NOMO-1 (cell line): ENCODE measurements around the gene TMEM272.

Experiments
- DNase-seq, 2 experiments: peaks; one replicate each; lab custom pipeline; 2025; ENCODE audit not compliant: unreplicated experiment in 2 of 2; lab: John Stamatoyannopoulos, UW

The TMEM272 gene

DNA sequence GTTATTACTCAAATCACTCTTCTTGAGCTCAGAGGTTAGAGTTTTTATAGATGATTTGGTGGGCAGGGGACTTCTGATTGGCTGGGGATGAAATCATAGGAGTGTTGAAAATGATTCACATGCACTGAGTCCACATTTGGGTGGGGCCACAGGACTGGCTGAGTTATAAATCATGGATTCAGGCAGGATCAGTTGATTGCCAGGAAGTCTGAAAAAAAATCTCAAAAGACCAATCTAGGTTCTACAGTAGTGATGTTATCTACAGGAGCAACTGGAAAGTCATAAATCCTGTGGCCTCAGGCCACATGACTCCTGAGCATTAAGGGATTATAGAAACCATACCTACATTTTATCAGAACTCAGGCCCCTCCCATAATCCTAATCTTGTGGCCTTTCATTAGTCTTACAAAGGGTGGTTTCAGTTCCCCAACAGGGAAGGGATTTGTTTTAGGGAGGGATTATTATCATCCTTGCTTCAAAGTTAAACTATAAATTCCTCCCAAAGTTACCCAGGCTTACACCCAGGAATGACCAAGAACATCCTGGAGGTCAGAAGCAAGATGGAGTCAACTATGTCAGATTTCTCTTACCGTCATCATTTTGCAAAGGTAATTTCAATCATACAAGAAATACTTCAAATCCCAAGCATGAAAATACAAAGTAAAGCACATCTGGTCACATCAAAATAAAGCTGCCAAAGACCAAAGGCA is 11.2 kb upstream of the TMEM272 start:
- DNase-seq: no peak

DNA sequence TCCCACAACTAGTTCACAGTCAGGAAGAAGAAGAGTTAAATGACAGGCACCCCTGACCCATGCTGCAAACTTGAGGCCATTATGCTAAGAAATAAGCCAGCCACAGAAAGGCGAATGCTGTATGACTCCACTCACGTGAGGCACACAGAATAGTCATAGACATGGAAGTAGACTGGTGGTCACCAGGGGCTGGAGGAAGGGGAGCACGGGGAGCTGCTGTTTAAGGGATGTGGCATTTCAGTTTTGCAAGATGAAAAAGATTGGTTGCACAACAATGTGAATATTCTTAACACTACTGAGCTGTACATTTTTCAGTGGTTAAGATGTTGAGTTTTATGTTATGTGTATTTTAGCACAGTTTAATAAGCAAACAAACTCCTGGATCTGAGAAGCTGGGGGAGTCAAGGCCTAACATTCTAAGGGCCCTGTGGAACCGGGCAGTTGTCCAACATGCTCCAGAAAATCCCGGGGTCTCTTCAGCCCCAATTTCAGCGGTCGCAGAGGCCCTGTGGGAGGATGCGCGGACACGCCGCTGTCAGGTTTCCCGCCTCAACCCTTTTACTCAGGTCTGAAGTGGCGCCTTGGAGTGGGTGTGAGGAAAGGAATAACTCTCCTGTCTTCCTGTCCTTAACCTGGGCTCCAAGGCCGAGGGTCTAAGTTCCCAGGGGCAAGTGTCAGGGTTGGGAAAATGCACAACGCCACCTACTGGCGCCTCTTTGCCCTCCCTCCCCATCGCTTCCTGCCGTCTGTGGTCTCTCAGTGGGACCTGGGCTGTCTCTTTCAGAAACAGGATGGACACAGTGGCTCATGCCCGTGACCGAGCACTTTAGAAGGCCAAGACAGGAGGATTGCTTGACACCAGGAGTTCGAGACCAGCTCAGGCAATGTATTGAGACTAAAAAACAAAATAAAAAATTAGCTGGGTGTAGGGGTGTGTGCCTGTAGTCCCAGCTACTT is 4.4 kb upstream of the TMEM272 start:
- DNase-seq: peak in 1 of 2 experiments; percentile 25

DNA sequence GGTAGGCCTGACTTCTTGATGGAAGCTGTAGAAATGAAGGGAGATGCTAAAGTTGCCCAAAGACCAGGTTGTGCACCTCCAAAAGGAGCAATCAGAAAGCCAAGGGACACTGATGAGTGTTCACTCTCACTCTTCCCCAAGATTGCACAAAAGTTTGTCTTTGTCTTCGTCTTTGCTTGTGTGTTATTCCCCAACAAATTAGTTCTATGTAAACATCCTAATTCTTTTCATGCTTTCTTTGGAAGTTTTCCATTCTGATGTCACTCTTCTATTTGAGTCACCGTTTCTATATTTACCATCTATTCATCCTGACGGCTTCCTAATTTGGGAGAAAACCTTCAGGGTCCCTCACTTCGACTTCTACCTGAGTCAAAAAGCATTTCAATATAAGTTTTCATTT is 3.7 kb upstream of the TMEM272 start:
- DNase-seq: no peak

DNA sequence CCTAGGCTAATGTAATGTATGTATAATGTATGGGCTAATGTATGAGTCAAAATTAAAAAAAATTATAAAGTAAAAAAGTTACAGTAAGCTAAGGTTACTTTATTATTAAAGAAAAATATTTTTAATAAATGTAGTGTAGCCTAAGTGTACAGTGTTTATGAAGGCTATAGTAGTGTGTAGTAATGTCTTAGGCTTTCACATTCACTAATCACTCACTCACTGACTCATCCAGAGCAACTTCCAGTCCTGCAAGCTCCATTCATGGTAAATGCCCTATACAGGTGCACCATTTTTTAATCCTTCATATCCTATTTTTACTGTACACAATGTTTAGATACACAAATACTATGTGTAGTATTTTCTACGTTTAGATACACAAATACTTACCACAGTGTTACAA is 1.8 kb upstream of the TMEM272 start:
- DNase-seq: no peak

DNA sequence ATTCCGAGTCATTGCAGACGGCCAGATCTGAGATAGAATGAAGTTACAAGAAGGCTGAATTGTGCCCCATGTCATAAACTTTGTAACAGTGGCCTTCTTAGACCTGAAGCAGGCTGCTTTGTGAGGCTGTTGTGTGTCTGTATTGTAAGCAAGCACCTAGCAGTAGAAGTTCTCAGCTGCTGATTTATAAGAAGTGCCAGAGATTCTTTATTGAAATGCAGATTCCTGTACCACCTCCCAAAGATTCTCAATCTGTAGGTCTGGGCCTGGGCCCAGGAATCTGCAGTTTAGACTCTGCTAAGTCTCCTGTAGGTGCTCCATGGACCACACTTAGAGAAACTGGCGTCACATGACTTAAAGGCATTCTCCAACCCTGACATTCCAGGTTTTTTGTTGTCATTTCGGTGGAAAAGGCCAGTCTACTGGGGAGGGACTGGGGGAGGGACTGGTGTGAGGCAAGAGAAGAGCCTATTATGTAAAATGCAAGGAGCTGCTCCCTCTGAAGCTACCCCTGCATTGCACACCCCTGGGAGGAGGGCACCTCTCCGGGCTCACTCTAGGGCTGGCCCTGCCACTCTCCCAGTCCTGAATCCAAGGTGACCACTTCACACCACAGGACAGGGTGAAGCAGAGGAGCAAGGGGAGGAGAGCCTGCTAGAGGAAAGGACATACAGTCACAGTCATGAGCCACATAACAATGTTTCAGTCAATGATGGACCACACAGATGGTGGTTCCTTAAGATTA is 769 bp upstream of the TMEM272 start:
- DNase-seq: no peak

DNA sequence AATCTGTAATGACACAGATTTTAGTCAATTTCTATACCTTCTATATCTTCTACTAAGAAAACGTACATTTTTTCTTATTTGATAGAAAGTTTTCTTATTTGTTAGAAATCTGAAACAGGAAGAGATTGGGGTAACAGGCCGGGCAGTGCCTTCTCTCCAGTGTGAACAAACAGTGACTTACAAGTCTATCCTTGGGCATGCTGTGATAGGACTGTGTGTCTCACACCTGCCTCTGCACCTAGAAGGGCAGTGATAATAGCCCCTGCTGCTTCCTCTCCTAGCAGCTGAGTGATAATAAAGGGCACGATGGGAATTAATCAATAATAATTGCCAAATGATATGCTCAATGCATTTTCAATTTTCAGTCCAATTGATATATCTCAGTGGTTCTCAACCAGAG is 1.4 kb downstream of the TMEM272 start:
- DNase-seq: no peak

DNA sequence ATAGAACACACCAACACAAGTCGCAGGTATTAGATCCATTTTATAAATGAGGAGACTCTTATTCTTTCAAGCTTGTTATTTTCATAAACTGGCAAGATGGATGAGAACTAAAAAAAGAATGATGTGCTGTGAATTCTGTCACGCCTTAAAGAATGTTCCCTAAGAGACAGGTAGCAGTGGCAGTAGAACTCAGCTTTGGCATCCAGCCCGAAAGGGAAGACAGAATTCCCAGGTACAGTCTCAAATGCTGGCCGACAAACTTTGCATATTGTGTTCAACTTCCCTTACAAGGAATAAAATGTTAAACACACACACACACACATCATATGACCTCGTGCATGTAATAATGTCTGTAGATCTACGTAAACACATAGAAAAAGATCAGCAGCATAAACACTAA is 3.2 kb downstream of the TMEM272 start:
- DNase-seq: no peak

DNA sequence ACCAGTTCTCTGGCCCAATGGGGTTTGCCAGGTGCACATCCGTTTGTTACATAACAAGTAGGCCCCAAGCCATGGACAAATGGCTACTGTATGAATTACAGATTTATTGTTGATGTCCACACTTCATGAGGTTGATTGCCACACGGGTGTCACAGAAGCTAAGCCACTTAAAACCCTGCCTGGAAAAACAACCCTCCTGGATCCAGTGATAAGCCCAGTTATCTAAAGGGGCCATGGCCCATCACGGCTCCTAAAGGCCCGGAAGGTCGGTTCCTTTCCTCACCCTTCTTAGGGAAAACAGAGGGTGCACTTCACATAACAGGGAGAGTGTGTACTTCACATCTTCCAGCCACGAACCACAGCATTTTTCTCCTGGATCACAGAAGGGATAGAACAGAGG is 4.1 kb downstream of the TMEM272 start:
- no peak for DNase-seq

DNA sequence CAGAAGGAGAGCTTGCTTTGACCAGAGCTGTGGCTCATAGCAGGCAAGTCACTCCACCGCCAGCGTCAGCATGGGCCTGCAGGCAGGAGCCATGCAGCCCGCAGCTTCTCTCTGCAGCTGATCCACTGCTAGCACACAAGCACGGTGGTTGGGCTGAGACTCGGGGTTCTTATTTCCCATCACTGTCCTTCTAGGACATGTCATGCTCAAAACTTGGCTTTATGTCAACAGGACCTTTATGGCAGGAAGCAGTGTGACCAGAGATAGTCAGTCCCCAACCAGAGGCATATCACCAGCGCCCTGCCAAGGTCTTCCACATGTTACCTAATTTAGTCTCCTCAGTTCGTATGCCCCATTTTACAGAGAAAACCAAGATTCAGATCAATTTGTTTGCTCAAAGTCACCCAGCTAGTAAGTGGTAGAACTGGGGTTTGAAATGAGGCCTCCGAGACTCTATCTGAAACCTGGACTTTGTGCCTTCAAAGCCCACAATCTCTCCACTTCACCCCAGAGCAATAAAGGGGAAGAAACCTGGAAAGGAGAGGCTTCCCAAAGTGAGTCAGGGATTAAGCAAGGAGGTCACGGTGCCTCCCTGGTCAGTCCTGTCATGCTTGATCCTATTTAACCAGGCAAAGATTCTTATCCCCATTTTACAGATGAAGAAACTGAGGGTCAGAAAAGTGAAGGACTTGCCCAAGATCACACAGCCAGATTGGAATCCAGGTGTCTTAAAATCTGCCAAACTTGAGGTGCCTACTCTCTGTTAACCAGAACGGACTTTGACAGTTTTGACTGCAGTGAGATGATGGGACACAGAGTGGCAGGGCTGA is 5.1 kb downstream of the TMEM272 start:
- DNase-seq: no peak

DNA sequence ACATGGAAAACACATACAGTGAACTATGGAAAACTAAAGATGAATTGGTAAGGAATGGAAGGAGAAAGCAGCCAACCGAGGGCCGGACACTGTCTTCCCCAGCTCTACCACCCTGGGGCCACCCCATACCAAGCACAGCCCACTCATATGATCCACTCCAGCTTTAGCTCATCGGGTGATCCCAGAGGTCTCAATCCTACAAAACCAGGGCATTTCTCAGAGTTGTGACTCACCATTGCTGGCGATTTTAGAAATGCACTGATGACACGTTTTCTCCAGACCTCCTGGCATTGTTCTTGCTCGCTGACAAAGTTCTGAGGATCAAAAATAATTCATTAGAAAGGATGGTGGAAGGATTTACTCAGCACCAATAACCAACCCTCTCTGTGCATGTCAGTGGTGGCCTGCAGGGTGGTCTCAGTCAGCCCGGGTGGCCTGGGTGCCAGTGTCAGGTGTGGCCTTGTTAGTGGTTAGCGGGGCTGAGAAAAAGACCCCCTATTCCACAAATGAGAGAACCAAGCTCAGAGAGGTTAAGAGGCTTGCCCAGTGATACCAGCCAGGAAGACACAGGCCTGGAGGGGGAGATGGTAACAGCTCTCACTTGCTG is 6.6 kb downstream of the TMEM272 start:
- no peak for DNase-seq

DNA sequence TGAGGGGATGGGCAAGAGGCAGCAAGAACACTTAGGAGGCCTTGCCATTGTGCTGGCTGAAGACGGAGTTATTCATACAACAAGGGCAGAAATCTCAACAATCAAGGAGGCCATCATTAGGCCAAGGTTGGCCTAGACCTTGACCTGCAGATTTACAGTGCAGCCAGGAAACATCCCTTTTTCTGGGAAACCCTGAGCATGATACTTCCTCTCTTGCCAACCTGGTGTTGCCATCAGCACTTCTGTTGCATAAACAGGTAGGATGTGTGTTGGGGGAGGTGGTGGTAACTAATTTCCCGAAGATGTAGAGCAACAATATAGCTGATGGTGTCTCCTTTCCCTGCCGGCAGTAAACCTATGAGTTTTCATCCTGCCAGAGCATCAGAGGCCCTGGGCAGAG is 8.0 kb downstream of the TMEM272 start:
- no peak for DNase-seq

DNA sequence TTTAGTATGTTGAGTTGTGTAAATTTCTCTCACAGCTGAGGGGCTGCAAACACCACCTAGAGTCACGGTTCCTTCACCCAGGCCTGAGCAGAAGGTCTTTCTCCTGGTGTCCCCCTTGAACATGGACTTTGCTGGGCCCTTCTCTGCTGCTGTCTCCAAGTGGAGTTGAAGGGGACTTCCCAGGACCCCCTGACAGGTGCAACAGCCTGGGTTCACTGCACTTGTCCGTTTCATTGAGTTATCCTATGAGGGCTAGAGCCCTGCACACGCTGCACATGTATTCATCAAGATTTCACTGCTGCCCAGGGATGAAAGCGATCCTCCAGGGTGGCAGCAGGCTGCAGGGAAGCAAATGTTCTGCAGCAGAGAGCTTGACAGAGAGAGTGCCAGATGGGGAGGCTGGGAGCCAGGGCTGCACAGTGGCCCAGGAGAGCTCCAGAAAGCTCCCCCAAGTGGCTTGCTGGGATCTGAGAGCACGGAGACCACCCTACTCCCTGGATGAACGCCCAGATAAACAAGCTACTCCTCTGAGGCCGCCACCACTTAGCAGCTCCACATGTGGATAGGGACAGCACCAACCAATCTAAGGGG is 10.3 kb downstream of the TMEM272 start:
- DNase-seq: no peak

DNA sequence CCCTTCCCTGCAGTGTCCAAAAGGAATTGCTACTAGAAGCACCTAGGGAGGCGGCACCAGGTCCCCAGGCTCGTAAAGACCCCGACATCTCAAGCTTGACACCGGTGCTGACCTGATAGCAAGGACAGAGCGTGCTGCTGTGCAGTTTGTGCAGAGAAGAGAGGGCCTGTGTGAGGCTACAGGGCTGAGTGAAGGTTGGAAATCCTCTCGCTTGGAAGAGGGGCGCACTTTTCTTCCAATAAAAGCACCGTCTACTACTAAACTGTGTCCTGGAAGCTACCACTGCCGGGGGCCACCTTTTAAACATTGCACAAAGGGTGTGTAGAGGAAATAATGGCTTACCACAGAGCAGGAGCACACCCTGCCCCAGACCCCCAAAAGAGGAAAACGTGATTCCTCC is 11.0 kb downstream of the TMEM272 start:
- DNase-seq: no peak

DNA sequence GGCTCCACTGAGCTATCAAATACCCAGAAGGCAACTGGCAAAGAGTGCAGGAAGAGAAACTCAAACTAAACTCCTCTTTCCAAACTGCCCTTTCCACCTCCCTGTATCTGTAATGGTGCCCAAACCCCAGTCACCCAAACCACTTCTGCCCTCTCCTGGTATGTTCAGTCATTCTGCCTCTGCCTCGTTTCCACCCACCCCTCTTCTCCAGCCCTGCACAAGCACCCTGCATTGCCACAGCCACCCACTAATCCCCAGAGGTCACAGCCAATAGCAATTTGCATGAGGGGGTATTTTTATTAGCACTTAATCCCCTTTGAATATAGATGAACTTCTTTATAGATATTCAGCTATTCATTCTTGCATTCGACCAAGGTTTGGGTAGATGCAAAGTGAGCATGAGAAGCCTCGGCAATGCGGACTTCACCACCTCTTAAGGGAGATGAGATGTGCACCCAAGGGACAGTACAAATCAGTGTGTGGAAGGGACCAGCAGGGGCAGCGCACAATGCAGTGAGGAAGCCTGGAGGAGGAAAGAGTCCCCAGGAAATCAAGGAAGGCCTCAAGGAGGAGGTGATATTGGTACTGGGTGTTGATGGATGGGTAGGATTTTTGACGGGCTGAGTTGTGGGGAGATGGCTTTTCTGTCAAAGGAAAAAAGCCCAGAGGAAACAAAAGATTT is 12.4 kb downstream of the TMEM272 start:
- DNase-seq: peak; percentile 84 to 89

DNA sequence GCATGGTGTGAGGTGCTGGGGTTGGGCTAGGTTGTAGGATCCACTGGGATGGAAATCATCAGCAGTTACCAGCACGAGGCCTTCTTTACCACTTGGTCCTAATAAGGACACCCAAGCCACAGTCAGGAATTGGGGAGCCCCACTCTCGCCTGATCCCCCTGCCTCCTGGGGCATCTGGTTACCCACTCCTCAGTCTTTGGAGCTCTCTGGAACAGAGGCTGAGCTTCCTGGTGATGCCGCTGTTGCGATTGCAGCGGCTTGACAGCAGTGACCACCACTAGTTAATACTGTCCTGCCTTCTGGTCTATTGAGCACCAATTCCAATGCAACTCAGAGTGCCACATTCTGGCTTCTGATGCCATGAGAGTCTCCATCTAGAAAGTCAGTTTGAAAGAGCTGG is 13.5 kb downstream of the TMEM272 start:
- DNase-seq: no peak

DNA sequence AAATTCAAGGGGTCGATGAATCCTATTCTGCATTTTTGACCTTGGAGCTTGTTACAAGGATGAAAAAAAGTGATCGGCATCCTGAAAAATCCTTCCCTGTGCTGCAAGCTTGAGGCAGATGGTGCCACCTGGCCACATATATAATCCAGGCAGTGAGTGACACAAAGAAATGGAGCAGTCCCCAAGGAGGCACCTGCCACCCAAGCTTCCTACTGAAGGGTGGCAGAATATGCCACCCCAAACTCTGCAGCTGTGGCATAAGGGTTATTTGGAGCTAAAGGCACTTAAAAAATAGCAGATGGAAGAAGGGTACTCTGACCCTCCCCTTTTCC is 15.4 kb downstream of the TMEM272 start:
- DNase-seq: no peak

DNA sequence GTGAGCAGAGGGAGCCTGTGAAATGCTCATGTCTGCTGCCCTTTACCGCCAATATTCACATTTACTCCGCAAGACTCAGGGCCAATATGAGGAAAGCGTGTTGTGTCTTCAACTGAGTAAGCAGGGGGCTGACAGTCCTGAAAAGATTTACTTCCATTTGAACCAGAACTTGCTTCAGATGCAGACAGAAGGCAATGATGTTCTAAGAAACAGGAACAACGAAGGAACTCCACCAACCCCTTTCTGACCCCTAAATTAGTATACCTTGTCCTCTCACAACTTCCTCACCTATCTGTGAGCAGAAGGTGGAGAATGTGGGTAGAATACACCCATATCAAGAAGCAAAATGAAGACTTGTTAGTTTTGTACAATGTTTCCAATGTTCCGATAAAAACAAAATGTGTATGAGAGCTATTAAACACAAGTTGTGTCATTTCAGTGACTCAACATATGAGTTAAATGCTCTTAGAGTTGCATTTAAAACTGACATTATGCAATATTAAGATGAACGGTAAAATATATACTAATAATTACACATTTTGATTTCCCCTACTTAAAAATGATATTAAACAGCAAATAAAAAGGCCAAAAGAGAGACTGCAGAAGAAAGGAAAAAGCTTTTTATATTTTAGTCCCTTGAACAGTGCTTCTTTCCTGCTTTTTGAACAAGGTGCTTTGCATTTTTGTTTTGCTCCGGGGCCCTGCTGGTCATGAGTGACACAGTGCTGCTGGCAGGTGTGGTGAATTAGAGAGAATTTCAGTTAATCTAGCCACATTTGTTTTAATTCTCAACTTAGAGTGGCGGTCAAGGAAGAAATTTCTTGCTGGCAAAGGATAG is 16.0 kb downstream of the TMEM272 start:
- DNase-seq: peak; percentile 40 to 79

DNA sequence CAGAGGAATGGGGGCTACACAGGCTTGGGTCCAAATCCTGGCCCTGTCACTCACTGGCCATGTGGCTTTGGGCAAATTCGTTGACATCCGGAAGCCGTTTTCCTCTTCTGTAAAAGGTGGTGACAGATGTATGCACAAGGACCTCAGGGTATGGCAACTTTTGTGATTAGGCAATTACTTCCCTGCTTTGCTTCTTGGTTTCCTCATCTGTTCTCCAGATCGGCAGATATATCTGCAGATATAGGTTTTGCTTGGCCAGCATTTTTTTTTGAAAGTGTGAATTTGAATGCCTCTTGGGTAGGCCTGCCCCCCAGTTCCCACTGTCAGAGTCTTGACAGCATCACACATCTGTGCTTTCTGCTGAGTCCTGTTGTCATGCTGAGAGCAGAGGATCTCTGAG is 17.7 kb downstream of the TMEM272 start:
- peak; percentile 70 for DNase-seq
